RWPE1 (cell line): ENCODE results near the gene ATE1.
"Not testable (repeated sequence)": the region's sequence is repeated elsewhere in the genome, so short reads cannot be mapped to it uniquely, and the experiment has no call there.

Experiments
- CTCF ChIA-PET: fragments of 350-600 bp; sonication (Branson Sonifier 250); formaldehyde crosslinking; extraction: SDS; loops from one replicate; lab custom pipeline; 2021; lab: Yijun Ruan, JAX
- POLR2A ChIA-PET: fragments of 400-600 bp; formaldehyde crosslinking; extraction: SDS; loops from one replicate; lab custom pipeline; 2020; ENCODE audit warnings: antibody characterized with exemption; ENCODE audit not compliant: low non-redundant PET; lab: Yijun Ruan, JAX
- DNase-seq: peaks from one replicate; pipeline ENCODE4 v3.0.0; 2012; ENCODE audit warnings: low spot score
- H3K27ac ChIP-seq: fragments of 450-650 bp; 2 replicates; pipeline ENCODE4 v1.5.1; 2017
- CTCF ChIP-seq: fragments of 450-650 bp; conservative IDR thresholded peaks from 2 replicates; pipeline ENCODE4 v1.5.1; 2017; ENCODE audit warnings: low read depth, mild to moderate bottlenecking

ATE1 gene

GRCh38 chr10:121928528-121928884 is 675 bp upstream of the ATE1 start:
- DNase-seq: peak; percentile 13
- H3K27ac ChIP-seq: peak overlapping the region; percentile 97
- ChIA-PET CTCF (interaction anchor here (0.6 to 1.0 kb wide), 4 partner anchors 28 to 353 kb away, joined by 3 read pairs; no protein-coding TSS in a partner anchor), POLR2A (interaction anchor here (1.0 kb wide), 1 partner anchor 209 kb away, joined by 3 read pairs; no protein-coding TSS in a partner anchor)
- no peak for TF ChIP-seq CTCF

GRCh38 chr10:121927318-121927840 is 452 bp downstream of the ATE1 start:
- CTCF ChIA-PET: interaction anchor here (0.7 to 1.0 kb wide), 2 partner anchors 186 to 874 kb away, joined by 3 to 5 read pairs; no protein-coding TSS in a partner anchor
- peak; percentile 84 for DNase-seq
- no peak for TF ChIP-seq CTCF

DNA sequence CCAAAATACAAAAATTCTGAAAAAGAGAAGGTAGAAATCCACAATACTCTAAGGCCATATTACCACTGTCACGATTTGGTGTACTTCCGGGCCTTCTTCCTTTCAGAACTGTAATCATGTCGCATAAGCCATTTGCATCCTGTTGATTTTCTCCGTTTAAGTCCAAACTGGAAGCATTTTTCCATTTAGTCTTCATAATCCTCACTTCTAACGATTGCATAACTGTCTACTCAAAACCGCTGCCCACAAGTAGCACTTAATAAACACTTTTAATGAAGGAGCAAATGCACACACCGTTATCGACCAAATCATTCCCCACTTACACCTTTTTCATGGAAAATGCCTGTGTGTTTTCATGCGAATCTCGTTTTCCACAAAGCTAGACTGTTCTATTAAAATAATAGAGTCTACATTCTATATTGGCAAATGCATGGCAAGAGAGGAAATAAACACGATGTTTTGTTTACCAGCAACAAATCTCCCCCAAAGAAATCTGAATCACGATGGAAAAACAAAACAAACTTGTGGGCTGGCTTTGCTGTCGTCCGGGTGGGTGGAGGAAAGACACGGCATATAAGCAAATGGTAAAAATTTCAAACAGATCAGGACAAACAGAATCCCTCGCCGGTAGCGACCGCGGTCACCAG is 1.0 kb downstream of the ATE1 start:
- peak overlapping the region; percentile 97 for H3K27ac ChIP-seq
- TF ChIP-seq CTCF: no peak
- CTCF ChIA-PET: interaction anchor here (0.7 kb wide), 1 partner anchor 368 kb away, joined by 3 read pairs; no protein-coding TSS in a partner anchor
- peak; percentile 14 for DNase-seq
- POLR2A ChIA-PET: interaction anchor here (0.5 to 0.6 kb wide), 2 partner anchors 166 to 186 kb away, joined by 3 to 7 read pairs; no protein-coding TSS in a partner anchor

More at GRCh38 chr10:121927318-121927840, 452 bp downstream of the ATE1 start:
- POLR2A ChIA-PET: interaction anchor here (0.5 to 1.0 kb wide), 5 partner anchors 47 to 210 kb away, joined by 3 to 7 read pairs (median 3); partner anchors contain the start of gene NSMCE4A
- H3K27ac ChIP-seq: peak overlapping the region; percentile 97

DNA sequence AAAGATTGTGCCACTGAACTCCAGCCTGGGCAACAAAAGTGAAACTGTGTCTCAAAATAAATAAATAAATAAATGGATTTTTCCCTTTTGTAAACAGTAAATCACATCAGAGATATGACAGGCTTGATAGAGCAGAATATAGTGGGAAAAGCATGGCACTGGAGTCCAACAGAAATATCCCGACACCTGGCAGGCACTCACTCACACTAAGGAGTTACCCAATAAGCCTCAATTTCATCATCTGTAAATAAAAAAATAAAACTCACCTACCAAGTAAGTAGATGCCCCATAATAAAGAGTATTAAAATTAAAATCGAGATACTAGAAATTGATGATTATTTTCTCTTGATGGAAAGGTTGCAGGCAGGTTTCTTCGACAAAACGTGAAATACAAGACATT is 1.7 kb downstream of the ATE1 start:
- no peak for TF ChIP-seq CTCF
- POLR2A ChIA-PET: no interaction called here
- CTCF ChIA-PET: no interaction called here
- 0 out of 2 replicates have a peak overlapping the region, but pooled peaks have one; percentile 18 for H3K27ac ChIP-seq
- DNase-seq: no peak

- CTCF ChIA-PET: no interaction called here
- DNase-seq: no peak
- TF ChIP-seq CTCF: no peak
- POLR2A ChIA-PET: no interaction called here
- H3K27ac ChIP-seq: peak overlapping the region; percentile 33; the same call in 1 of the 2 replicates
These were observed 6.4 kb downstream of the ATE1 start for GRCh38 chr10:121921238-121921931.

DNA sequence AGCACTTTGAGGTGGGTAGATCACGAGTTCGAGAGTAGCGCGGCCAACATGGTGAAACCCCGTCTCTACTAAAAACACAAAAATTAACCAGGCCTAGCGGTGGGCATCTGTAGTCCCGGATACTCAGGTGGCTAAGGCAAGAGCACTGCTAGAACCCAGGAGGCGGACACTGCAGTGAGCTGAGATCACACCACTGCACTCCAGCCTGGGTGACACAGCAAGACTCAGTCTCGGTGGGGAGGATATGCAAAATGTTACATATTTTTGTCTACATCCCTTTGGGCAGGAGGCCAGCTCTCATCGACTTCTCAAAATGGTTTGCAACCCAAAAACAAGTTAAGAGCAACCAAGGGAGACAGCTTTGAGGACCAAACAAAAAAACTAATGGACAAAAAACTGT is 8.2 kb downstream of the ATE1 start:
- TF ChIP-seq CTCF: no peak
- ChIA-PET CTCF (interaction anchor here (0.7 kb wide), 3 partner anchors 19 to 133 kb away, joined by 3 to 7 read pairs (median 3); no protein-coding TSS in a partner anchor), POLR2A (no interaction called here)
- no peak overlapping the region for H3K27ac ChIP-seq
- DNase-seq: no peak

DNA sequence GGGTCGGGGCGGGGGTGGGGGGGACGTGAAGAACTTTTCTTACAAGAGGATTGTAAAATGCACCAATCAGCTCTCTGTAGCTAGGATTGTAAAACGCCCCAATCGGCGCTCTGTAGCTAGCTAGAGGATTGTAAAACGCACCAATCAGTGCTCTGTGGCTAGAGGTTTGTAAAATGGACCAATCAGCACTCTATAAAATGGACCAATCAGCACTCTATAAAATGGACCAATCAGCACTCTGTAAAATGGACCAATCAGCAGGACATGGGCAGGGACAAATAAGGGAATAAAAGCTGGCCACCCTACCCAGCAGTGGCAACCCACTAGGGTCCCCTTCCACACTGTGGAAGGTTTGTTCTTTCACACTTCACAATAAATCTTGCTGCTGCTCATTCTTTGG is 9.0 kb downstream of the ATE1 start:
- CTCF ChIA-PET: interaction anchor here (0.7 kb wide), 2 partner anchors 18 to 19 kb away, joined by 4 to 7 read pairs; no protein-coding TSS in a partner anchor
- POLR2A ChIA-PET, H3K27ac ChIP-seq, DNase-seq: not testable (repeated sequence)
